CD4-positive, alpha-beta T cell treated with Interleukin-12 subunit alpha and Interleukin-12 subunit beta, for 1 hour (primary cell): ENCODE measurements around the gene MS4A12.
A peak's percentile ranks its signal among the peaks of the same experiment; 100 is the strongest.
"Not testable (repeated sequence)": the region's sequence is repeated elsewhere in the genome, so short reads cannot be mapped to it uniquely, and the experiment has no call there.

Experiments
- DNase-seq: peaks from one replicate; pipeline ENCODE4 v3.0.0-alpha.2; 2020

Gene MS4A12

GRCh38 chr11:60492488-60493009, at the start of gene MS4A12:
Gene MS4A12, plus strand, starts transcription at chr11:60492778. Its CDS starts 4,541 bp downstream, at chr11:60497319.
- no peak for DNase-seq

- no peak for DNase-seq
Measured at GRCh38 chr11:60447070-60447469, 45.5 kb upstream of the MS4A12 start.

- no peak for DNase-seq
Measured at GRCh38 chr11:60447846-60448245, 44.7 kb upstream of the MS4A12 start.

- DNase-seq = not testable (repeated sequence)
Measured at GRCh38 chr11:60451185-60451584, 41.4 kb upstream of the MS4A12 start.

GRCh38 chr11:60454212-60454611, 38.4 kb upstream of the MS4A12 start:
- no peak for DNase-seq

- peak; percentile 28 for DNase-seq
Measured at GRCh38 chr11:60455531-60456042, 37.0 kb upstream of the MS4A12 start, which contains the start of gene MS4A1. Gene MS4A1, plus strand, starts transcription at chr11:60455847. Its CDS starts 6,528 bp downstream, at chr11:60462375.

GRCh38 chr11:60457576-60457975, 35.0 kb upstream of the MS4A12 start:
- DNase-seq = no peak

- DNase-seq = no peak
Measured at GRCh38 chr11:60459345-60459744, 33.2 kb upstream of the MS4A12 start.

GRCh38 chr11:60468829-60469228, 23.7 kb upstream of the MS4A12 start:
- no peak for DNase-seq

GRCh38 chr11:60469723-60470122, 22.9 kb upstream of the MS4A12 start:
- no peak for DNase-seq

- no peak for DNase-seq
Measured at GRCh38 chr11:60477035-60477445, 15.5 kb upstream of the MS4A12 start.

GRCh38 chr11:60482361-60482760, 10.2 kb upstream of the MS4A12 start:
- DNase-seq = peak; percentile 4

GRCh38 chr11:60485987-60486386, 6.6 kb upstream of the MS4A12 start:
- DNase-seq = peak; percentile 27

- no peak for DNase-seq
Measured at GRCh38 chr11:60493454-60493853, 876 bp downstream of the MS4A12 start.

- no peak for DNase-seq
Measured at GRCh38 chr11:60498399-60498798, 5.8 kb downstream of the MS4A12 start.

- no peak for DNase-seq
Measured at GRCh38 chr11:60498853-60499252, 6.3 kb downstream of the MS4A12 start.

GRCh38 chr11:60500276-60500910, 7.8 kb downstream of the MS4A12 start:
- no peak for DNase-seq

- DNase-seq = no peak
Measured at GRCh38 chr11:60502221-60502775, 9.7 kb downstream of the MS4A12 start.

- DNase-seq = peak; percentile 9
Measured at GRCh38 chr11:60504219-60504905, 11.8 kb downstream of the MS4A12 start.

GRCh38 chr11:60509609-60510008, 17.0 kb downstream of the MS4A12 start:
- DNase-seq = not testable (repeated sequence)

- DNase-seq = not testable (repeated sequence)
Measured at GRCh38 chr11:60510209-60510608, 17.6 kb downstream of the MS4A12 start.

- no peak for DNase-seq
Measured at GRCh38 chr11:60511393-60511792, 18.8 kb downstream of the MS4A12 start.

GRCh38 chr11:60512651-60513225, 20.2 kb downstream of the MS4A12 start:
- DNase-seq = no peak
